ENCODE results near the gene KREMEN2. TPM values are rescaled to one million over a fixed set of nuclear protein-coding genes. Genes with fewer than 3 reads are reported as not detected.

The KREMEN2 gene
- total RNA-seq, 1 donor from 2014 or later: not detected

GRCh38 chr16:2977440-2977839, 13.4 kb downstream of the KREMEN2 start:
- DNase-seq (ENCODE audit: low read depth, low spot score): no peak

GRCh38 chr16:2979669-2980226, 15.7 kb downstream of the KREMEN2 start:
- no peak for DNase-seq (ENCODE audit: low read depth, low spot score)

- DNase-seq (ENCODE audit: low read depth, low spot score): no peak
These were observed 16.4 kb downstream of the KREMEN2 start, which contains the start of gene PKMYT1 for GRCh38 chr16:2980227-2981176. PKMYT1 (minus strand) TSS chr16:2980446; CDS start chr16:2979657, 789 bp downstream.

GRCh38 chr16:2981177-2981898, 17.3 kb downstream of the KREMEN2 start:
- DNase-seq (ENCODE audit: low read depth, low spot score): no peak

GRCh38 chr16:2981899-2982250, 17.8 kb downstream of the KREMEN2 start:
- no peak for DNase-seq (ENCODE audit: low read depth, low spot score)

GRCh38 chr16:2982402-2982801, 18.3 kb downstream of the KREMEN2 start:
- DNase-seq (ENCODE audit: low read depth, low spot score): no peak

GRCh38 chr16:2983706-2984136, 19.6 kb downstream of the KREMEN2 start:
- no peak for DNase-seq (ENCODE audit: low read depth, low spot score)

GRCh38 chr16:2985462-2985861, 21.4 kb downstream of the KREMEN2 start:
- no peak for DNase-seq (ENCODE audit: low read depth, low spot score)

GRCh38 chr16:2985893-2986355, 21.8 kb downstream of the KREMEN2 start:
- DNase-seq (ENCODE audit: low read depth, low spot score): no peak

- no peak for DNase-seq (ENCODE audit: low read depth, low spot score)
These were observed 22.6 kb downstream of the KREMEN2 start for GRCh38 chr16:2986623-2987188.

GRCh38 chr16:2987286-2987685, 23.2 kb downstream of the KREMEN2 start:
- no peak for DNase-seq (ENCODE audit: low read depth, low spot score)

- no peak for DNase-seq (ENCODE audit: low read depth, low spot score)
These were observed 23.8 kb downstream of the KREMEN2 start for GRCh38 chr16:2987833-2988232.

GRCh38 chr16:2988590-2989099, 24.6 kb downstream of the KREMEN2 start:
- no peak for DNase-seq (ENCODE audit: low read depth, low spot score)

- DNase-seq (ENCODE audit: low read depth, low spot score): no peak
These were observed 26.8 kb downstream of the KREMEN2 start for GRCh38 chr16:2990891-2991290.

- no peak for DNase-seq (ENCODE audit: low read depth, low spot score)
These were observed 27.6 kb downstream of the KREMEN2 start for GRCh38 chr16:2991566-2992261.

- DNase-seq (ENCODE audit: low read depth, low spot score): no peak
These were observed 28.5 kb downstream of the KREMEN2 start for GRCh38 chr16:2992383-2993081.

- no peak for DNase-seq (ENCODE audit: low read depth, low spot score)
These were observed 32.2 kb downstream of the KREMEN2 start for GRCh38 chr16:2996298-2996697.

GRCh38 chr16:2999929-3000328, 35.9 kb downstream of the KREMEN2 start:
- no peak for DNase-seq (ENCODE audit: low read depth, low spot score)

GRCh38 chr16:3000540-3000939, 36.5 kb downstream of the KREMEN2 start:
- DNase-seq (ENCODE audit: low read depth, low spot score): no peak

GRCh38 chr16:3001316-3001715, 37.2 kb downstream of the KREMEN2 start:
- DNase-seq (ENCODE audit: low read depth, low spot score): no peak
